HUES6 (cell line): ENCODE measurements around the gene PIK3C2G.
"Not testable (repeated sequence)": the region's sequence is repeated elsewhere in the genome, so short reads cannot be mapped to it uniquely, and the experiment has no call there.

ENCODE experiments used
- H3K27ac ChIP-seq: 2 replicates; pipeline ENCODE4 v1.7.0; 2013; ENCODE audit warnings: low read depth, mild to moderate bottlenecking, low read length, inconsistent platforms
- H3K27me3 ChIP-seq: 2 replicates; pipeline ENCODE4 v1.6.1; 2013; ENCODE audit warnings: low read length; ENCODE audit not compliant: control insufficient read depth, insufficient read depth
- H3K36me3 ChIP-seq: 2 replicates; pipeline ENCODE4 v1.6.1; 2013; ENCODE audit warnings: low read length; ENCODE audit not compliant: control insufficient read depth, insufficient read depth
- H3K4me1 ChIP-seq: 2 replicates; pipeline ENCODE4 v1.6.1; 2013; ENCODE audit warnings: low read length; ENCODE audit not compliant: control insufficient read depth, insufficient read depth
- H3K4me3 ChIP-seq: 2 replicates; pipeline ENCODE4 v1.5.1; 2013; ENCODE audit warnings: low read depth, low read length
- H3K9ac ChIP-seq: one replicate; pipeline ENCODE4 v1.6.1; 2013; ENCODE audit warnings: mild to moderate bottlenecking, low read length
- H3K9me3 ChIP-seq: 2 replicates; pipeline ENCODE4 v1.6.1; 2013; ENCODE audit warnings: low read depth, low read length; ENCODE audit not compliant: control insufficient read depth, insufficient read depth

The PIK3C2G gene

DNA sequence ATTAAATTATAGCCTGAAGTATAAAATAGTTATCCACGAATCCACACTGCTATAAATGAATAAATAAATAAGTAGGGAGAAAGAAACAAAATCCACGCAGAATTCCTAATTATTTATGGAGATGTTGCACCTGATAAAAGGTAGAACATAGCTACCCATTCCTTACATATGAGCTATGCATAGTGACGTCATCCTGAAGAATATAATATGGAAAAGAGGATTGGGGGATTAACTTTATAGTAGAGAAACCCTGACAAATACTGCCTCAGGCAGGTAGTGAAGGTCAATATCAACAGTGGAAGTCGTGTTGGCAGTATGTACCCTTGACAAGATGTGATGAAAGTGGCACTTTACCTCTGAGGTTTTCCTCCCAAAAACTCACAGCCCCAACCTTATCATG lies 394.0 kb downstream of the PIK3C2G start:
- H3K4me3 ChIP-seq, result no peak overlapping the region
- no peak overlapping the region for H3K9ac ChIP-seq
- H3K36me3 ChIP-seq, result no peaks in the 10 kb centered on the region
- H3K27me3 ChIP-seq, result no peaks in the 10 kb centered on the region
- H3K4me1 ChIP-seq, result no peaks in the 10 kb centered on the region
- H3K9me3 ChIP-seq, result no peaks in the 10 kb centered on the region
- H3K27ac ChIP-seq, result no peak overlapping the region

DNA sequence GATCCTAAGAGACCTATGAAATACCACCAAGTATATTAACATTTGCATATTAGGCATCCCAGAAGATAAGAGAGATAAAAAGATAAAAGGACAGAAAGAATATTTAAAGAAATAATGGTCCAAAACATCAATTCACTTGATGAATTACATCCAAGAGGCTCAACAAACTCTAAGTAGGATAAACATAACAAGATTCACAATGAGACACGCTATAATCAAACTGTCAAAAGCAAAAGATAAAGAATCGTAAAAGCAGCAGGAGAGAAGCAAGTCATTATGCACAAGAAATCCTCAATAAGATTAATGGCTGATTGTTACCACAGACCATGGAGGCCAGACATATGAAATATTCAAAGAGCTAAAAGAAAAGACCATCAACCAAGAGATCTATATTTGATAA lies 396.9 kb downstream of the PIK3C2G start:
- H3K36me3 ChIP-seq, result no peaks in the 10 kb centered on the region

DNA sequence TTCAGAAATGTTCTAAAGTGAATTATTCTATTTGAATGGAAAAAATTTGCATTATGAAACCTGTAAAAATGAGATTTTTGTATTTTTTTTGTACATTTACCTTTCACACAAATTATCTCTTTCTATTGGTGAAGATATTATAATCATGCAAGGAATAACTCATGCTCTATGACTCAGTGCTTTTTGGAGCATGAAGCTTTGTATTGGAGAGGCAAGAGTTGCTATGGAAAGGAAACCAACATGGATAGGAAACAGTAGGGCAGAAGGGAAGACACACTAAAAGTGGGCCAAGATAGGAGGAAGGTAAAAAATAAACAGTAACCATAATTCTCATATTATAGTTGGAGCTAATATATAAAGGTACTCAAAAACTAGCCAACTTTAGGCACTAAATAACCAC lies 397.5 kb downstream of the PIK3C2G start:
- H3K27ac ChIP-seq, result no peak overlapping the region
- H3K4me1 ChIP-seq, result no peaks in the 10 kb centered on the region
- no peaks in the 10 kb centered on the region for H3K36me3 ChIP-seq
- 0 out of 2 replicates have a peak, but pooled peaks cover 2% of the 10 kb centered on the region for H3K9me3 ChIP-seq
- no peaks in the 10 kb centered on the region for H3K27me3 ChIP-seq
- H3K9ac ChIP-seq, result no peak overlapping the region
- H3K4me3 ChIP-seq, result no peak overlapping the region

More for the DNA sequence above, 396.9 kb downstream of the PIK3C2G start:
- no peak overlapping the region for H3K9ac ChIP-seq
- no peaks in the 10 kb centered on the region for H3K27me3 ChIP-seq
- no peak overlapping the region for H3K27ac ChIP-seq
- no peak overlapping the region for H3K4me3 ChIP-seq
- no peaks in the 10 kb centered on the region for H3K4me1 ChIP-seq
- 0 out of 2 replicates have a peak, but pooled peaks cover 2% of the 10 kb centered on the region for H3K9me3 ChIP-seq

DNA sequence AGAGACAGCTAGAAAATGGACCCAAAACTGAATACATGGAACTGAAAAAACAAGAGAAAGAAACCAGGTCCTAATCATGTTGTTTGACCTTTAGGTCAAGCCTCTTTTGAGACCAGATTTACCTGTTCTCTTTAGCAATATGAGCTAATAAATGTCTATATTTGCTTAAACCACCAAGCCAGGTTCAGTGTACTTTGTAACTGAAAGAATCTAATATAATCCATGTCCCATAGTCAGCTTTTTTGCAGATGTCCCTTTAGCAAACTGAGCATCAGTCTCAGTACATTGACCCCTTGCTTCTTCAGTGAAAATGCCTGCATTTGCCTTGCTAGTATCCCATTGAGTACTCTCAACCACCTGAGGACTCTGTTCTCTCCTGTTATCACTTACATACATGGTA lies 414.8 kb downstream of the PIK3C2G start:
- Histone ChIP-seq H3K27ac (no peak overlapping the region), H3K9ac (no peak overlapping the region), H3K9me3 (no peaks in the 10 kb centered on the region), H3K4me3 (no peak overlapping the region), H3K27me3 (peaks cover 3% of the 10 kb centered on the region), H3K4me1 (peaks cover under 1% of the 10 kb centered on the region; the same call in 1 of the 2 replicates), H3K36me3 (no peaks in the 10 kb centered on the region)

DNA sequence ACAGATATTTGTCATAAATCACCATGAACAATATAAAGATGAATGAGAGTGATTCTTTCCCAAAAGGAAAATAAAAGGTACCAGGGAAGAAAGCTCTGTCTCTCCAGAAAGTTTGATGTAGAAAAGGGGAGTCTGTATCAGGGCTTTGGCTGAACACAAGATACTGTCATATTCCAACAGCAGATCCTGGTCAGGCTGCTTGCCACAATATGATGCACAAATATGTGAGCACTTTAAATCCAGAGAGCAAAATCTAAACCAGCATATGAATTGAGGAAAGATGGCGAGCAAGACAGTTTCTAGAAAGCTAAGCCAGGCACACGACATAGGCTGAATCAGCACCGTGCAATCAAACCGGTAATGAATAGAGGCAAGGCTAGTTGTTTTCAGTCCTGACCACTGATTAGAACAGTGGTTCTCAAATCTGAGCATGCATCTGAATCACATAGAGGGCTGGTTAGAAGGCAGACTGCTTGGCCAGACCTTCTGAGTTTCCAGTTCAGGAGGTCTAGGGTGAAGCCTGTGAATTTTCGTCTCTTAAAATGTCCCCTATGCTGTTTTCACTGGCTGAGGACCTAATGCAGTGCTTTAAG lies 415.8 kb downstream of the PIK3C2G start:
- peaks cover 9% of the 10 kb centered on the region for H3K4me1 ChIP-seq
- no peak overlapping the region for H3K27ac ChIP-seq
- no peak overlapping the region for H3K4me3 ChIP-seq
- no peaks in the 10 kb centered on the region for H3K9me3 ChIP-seq
- no peaks in the 10 kb centered on the region for H3K36me3 ChIP-seq
- H3K9ac ChIP-seq, result no peak overlapping the region
- peaks cover 3% of the 10 kb centered on the region for H3K27me3 ChIP-seq

DNA sequence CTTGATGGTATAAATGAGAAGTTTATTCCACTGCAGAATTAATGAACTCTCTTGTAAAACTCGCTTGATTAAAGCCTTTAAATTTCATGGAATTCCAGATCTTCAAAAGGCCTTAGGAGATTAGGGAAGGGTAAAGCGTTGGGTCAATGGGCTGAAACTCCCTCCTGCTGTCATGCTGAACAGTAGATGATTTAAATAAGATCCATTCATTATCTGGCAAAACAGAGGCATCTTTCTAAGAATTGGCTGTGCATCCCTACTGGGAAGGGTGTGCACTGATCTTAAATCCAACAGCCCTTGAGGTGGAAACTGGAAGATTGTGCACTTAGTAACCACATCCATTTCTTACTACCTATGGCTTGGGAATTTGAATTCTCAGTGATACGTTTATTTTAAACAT lies 420.5 kb downstream of the PIK3C2G start:
- Histone ChIP-seq H3K9me3 (no peaks in the 10 kb centered on the region), H3K9ac (no peak overlapping the region), H3K4me3 (no peak overlapping the region), H3K27ac (no peak overlapping the region), H3K36me3 (no peaks in the 10 kb centered on the region), H3K4me1 (peaks cover 18% of the 10 kb centered on the region), H3K27me3 (peaks cover 3% of the 10 kb centered on the region)

DNA sequence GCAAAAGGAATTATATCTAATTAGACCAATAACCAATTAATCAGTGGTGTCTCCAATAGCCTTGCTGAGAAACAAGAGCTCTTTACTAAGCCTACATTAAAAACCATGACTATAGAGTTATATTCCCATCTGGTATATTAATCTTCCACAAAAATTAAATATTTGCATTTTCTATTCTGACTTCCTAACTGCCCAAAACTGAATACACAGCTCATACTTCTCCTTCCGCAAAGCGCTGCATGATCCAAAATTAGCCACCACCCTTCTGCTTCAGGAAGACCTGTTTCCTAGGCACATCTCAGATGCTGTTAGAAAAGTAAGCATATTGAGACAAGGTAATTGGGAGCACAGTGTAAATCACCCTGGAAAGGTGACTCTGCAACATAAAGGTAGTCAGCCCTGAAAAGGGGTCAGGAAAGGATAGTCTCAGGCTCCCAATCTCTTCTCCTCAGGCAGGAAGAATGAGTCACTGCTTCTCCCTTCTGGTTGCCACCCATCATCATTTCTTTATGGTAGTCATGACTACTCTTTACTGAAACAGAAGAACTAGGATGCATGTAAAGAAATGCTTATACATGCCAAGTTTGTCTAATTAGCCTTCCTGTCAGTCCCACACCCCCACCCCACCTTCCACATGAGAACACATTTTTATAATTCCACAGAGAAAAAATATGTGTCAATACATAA lies 422.2 kb downstream of the PIK3C2G start:
- no peaks in the 10 kb centered on the region for H3K36me3 ChIP-seq
- no peak overlapping the region for H3K27ac ChIP-seq
- H3K27me3 ChIP-seq, result peaks cover 3% of the 10 kb centered on the region
- no peak overlapping the region for H3K4me3 ChIP-seq
- peaks cover 18% of the 10 kb centered on the region for H3K4me1 ChIP-seq
- no peak overlapping the region for H3K9ac ChIP-seq
- no peaks in the 10 kb centered on the region for H3K9me3 ChIP-seq

DNA sequence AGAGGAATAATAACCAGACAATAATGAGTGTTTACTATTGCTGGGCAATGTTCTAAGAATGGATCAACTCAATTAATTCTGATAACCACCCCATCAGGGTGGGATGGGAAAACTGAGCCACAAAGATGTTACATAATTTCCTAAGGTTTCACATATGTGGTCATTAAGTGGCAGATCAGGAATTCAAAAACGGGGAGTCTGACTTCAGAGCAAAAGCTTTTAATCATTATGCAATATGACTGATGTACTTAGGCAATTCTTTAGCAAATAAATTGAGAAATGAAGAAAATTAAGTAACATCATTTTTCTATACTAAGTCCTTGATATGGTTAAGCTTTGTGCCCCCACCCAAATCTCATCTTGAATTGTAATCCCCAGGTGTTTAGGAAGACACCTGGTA lies 423.1 kb downstream of the PIK3C2G start:
- H3K9me3 ChIP-seq, result no peaks in the 10 kb centered on the region
- H3K27ac ChIP-seq, result no peak overlapping the region
- no peak overlapping the region for H3K4me3 ChIP-seq
- H3K36me3 ChIP-seq, result no peaks in the 10 kb centered on the region
- H3K27me3 ChIP-seq, result peaks cover 3% of the 10 kb centered on the region
- no peak overlapping the region for H3K9ac ChIP-seq
- peaks cover 18% of the 10 kb centered on the region for H3K4me1 ChIP-seq

DNA sequence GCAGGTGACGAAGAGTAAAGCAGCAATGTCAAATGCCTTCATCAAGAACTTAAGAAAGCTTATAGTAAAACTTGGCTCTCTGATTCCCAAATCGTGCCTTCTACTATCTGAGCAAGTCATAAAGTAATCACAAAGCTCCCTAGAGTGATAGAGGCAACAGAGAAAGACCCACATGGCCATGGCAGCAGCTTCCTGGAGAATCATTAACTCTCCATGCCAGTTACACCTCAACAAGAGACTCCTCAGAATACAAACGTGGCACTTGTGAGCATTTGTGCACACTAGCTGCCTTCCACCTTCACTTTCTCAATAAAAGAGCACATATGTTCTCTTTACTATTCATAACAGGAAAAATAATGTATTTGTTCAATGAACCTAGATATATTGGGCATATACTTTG lies 428.5 kb downstream of the PIK3C2G start:
- Histone ChIP-seq H3K27me3 (no peaks in the 10 kb centered on the region), H3K36me3 (no peaks in the 10 kb centered on the region), H3K9me3 (no peaks in the 10 kb centered on the region), H3K4me3 (no peak overlapping the region), H3K9ac (no peak overlapping the region), H3K27ac (no peak overlapping the region), H3K4me1 (0 out of 2 replicates have a peak, but pooled peaks cover 4% of the 10 kb centered on the region)

DNA sequence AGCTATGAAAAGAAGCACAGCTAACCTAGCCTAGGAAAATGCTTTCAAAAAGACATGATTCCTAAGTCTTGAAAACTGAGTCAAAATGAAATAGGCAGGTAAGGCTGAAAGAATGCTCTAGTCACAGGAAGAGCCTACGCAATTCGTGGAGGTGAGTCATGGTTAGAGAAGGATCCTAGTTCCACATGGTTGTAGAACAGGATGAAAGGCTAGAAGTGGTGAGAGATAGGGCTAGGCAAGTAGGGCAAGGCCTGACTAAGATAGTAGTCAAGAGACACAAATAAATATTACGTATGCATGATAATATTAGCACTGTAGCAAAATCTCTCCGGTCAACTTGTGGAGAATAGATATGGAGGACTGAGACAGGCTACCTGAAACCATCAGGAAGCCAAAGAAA lies 429.3 kb downstream of the PIK3C2G start:
- Histone ChIP-seq H3K4me1 (0 out of 2 replicates have a peak, but pooled peaks cover 4% of the 10 kb centered on the region), H3K27me3 (no peaks in the 10 kb centered on the region), H3K9me3 (no peaks in the 10 kb centered on the region), H3K9ac (no peak overlapping the region), H3K4me3 (no peak overlapping the region), H3K36me3 (no peaks in the 10 kb centered on the region), H3K27ac (no peak overlapping the region)

DNA sequence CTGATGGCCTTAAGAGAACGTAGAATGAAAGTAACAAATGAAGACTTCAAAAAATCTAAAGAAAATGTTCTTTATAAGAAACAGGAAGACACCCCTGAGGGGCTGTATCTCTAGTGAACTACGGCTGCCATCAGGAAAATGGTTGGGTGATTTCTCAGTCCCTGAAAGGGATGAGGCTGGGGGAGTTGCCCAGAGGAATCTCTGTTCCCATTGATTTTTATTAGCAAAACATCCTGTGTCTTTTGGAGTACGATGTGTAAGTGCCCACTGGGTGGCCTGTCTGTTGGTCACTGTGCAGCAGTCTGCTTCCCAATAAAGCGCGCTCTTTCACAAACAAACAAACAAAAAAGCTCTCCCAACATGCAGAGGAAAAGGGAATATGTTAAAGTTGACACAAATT lies 432.7 kb downstream of the PIK3C2G start:
- H3K4me3 ChIP-seq, result not testable (repeated sequence)

More for the DNA sequence above, 432.7 kb downstream of the PIK3C2G start:
- H3K36me3 ChIP-seq, H3K9ac ChIP-seq, H3K27ac ChIP-seq, H3K4me1 ChIP-seq, H3K9me3 ChIP-seq, H3K27me3 ChIP-seq: not testable (repeated sequence)
